Endothelial cell of umbilical vein (primary cell): ENCODE results near the gene KLHL21. TPM values are rescaled to one million over a fixed set of nuclear protein-coding genes. Genes with fewer than 3 reads are reported as not detected.

Experiments used
- BruUV-seq: library from RNA; stranded (reverse); fragments of 400-500 nt; replicated peaks from 2 replicates; lab custom pipeline; 2021; lab: Mats Ljungman, UMichigan
- CTCF ChIA-PET: fragments of 300-600, 350-600 bp; sonication (Branson Sonifier 250); formaldehyde crosslinking; loops from one replicate; lab custom pipeline; 2021; ENCODE audit warnings: antibody characterized with exemption, inconsistent platforms; lab: Charles Lee
- POLR2A ChIA-PET: fragments of 300-600, 350-600 bp; sonication (Branson Sonifier 250); formaldehyde crosslinking; loops from one replicate; lab custom pipeline; 2021; ENCODE audit warnings: antibody characterized with exemption, inconsistent platforms; lab: Charles Lee
- DNase-seq: peaks from one replicate; pipeline ENCODE4 v3.0.0-alpha.2; 2011; ENCODE audit warnings: low read depth, low spot score
- FAIRE-seq: peaks from 2 replicates; lab custom pipeline; 2011; peaks lifted over from hg19 to GRCh38; lab: Jason Lieb, UNC
- H2AFZ ChIP-seq: 2 replicates; pipeline ENCODE4 v1.6.0; 2012; ENCODE audit warnings: low read depth, low read length, control low read depth, inconsistent platforms
- H3K27ac ChIP-seq: 2 replicates; pipeline ENCODE4 v1.5.1; 2011; ENCODE audit warnings: low read depth, mild to moderate bottlenecking, control low read depth, low read length, moderate library complexity; ENCODE audit not compliant: insufficient read depth
- H3K27me3 ChIP-seq, 2 experiments: 2 replicates each; pipeline versions ENCODE4 v1.6.0 to v1.6.1; 2011; ENCODE audit warnings: low read length in 2 of 2, mixed read lengths in 1 of 2; ENCODE audit not compliant: control insufficient read depth in 2 of 2, insufficient read depth in 2 of 2
- H3K36me3 ChIP-seq, 2 experiments: 2 replicates in 1 of 2; 3 replicates in 1 of 2; pipeline ENCODE4 v1.5.1; 2011; ENCODE audit warnings: low read length in 2 of 2, mild to moderate bottlenecking in 1 of 2, moderate library complexity in 1 of 2; ENCODE audit not compliant: control insufficient read depth in 2 of 2, insufficient read depth in 2 of 2; ENCODE audit errors: extremely low read depth in 1 of 2
- H3K4me1 ChIP-seq: 3 replicates; pipeline ENCODE4 v1.5.1; 2011; ENCODE audit warnings: mild to moderate bottlenecking, low read length; ENCODE audit not compliant: control insufficient read depth, insufficient read depth; ENCODE audit errors: extremely low read depth
- H3K4me2 ChIP-seq: 2 replicates; pipeline ENCODE4 v1.6.1; 2011; ENCODE audit warnings: low read length, control low read depth, mixed read lengths; ENCODE audit not compliant: insufficient read depth
- H3K4me3 ChIP-seq, 3 experiments: fragments of 200-600 bp in 1 of 3; sonication (generic), shearing (Covaris generic) in 1 of 3; replicated peaks in 1 of 3; 2 replicates each; pipeline ENCODE4 v1.5.1; 2011 to 2016; ENCODE audit warnings: control low read depth in 3 of 3, low read length in 3 of 3, mild to moderate bottlenecking in 2 of 3, inconsistent platforms in 1 of 3, low read depth in 1 of 3, moderate library complexity in 1 of 3; ENCODE audit not compliant: insufficient read depth in 1 of 3
- H3K79me2 ChIP-seq: 2 replicates; pipeline ENCODE4 v1.6.0; 2012; ENCODE audit warnings: low read length, inconsistent platforms; ENCODE audit not compliant: control insufficient read depth, insufficient read depth
- H3K9ac ChIP-seq: replicated peaks from 2 replicates; pipeline ENCODE3; 2011; ENCODE audit warnings: low read length, control low read depth; ENCODE audit not compliant: insufficient read depth; ENCODE audit errors: extremely low read depth
- H3K9me1 ChIP-seq: replicated peaks from 3 replicates; pipeline ENCODE4 v1.6.0; 2011; ENCODE audit warnings: mild to moderate bottlenecking, low read length; ENCODE audit not compliant: control insufficient read depth, insufficient read depth; ENCODE audit errors: extremely low read depth
- H3K9me3 ChIP-seq: replicated peaks from 2 replicates; pipeline ENCODE4 v1.5.1; 2012; ENCODE audit warnings: low read length, inconsistent platforms; ENCODE audit not compliant: control insufficient read depth, insufficient read depth
- H4K20me1 ChIP-seq: replicated peaks from 2 replicates; pipeline ENCODE3; 2011; ENCODE audit warnings: mild to moderate bottlenecking, low read length; ENCODE audit not compliant: control insufficient read depth, insufficient read depth; ENCODE audit errors: extremely low read depth
- CTCF ChIP-seq, 2 donors: IDR thresholded peaks; 1 replicate in 1 of 2; 2 replicates in 1 of 2; pipeline ENCODE4 v1.5.1; 2011; ENCODE audit warnings: low read length in 2 of 2, mild to moderate bottlenecking in 2 of 2, moderate library complexity in 2 of 2, control low read depth in 1 of 2, inconsistent platforms in 1 of 2, low read depth in 1 of 2; ENCODE audit not compliant: insufficient read depth in 1 of 2; ENCODE audit errors: extremely low read depth in 1 of 2
- EZH2 ChIP-seq: IDR thresholded peaks from 2 replicates; pipeline ENCODE4 v1.6.1; 2012; ENCODE audit warnings: borderline replicate concordance, low read depth, mild to moderate bottlenecking, moderate library complexity, low read length, inconsistent platforms; ENCODE audit not compliant: severe bottlenecking
- FOS ChIP-seq: IDR thresholded peaks from 2 replicates; pipeline ENCODE4 v1.6.1; 2011; ENCODE audit warnings: mild to moderate bottlenecking, low read length, moderate library complexity, borderline replicate concordance; ENCODE audit not compliant: insufficient read depth
- GATA2 ChIP-seq: IDR thresholded peaks from 2 replicates; pipeline ENCODE4 v1.7.0; 2011; ENCODE audit warnings: low read depth, mild to moderate bottlenecking, moderate library complexity, mixed read lengths, low read length; ENCODE audit not compliant: insufficient read length, insufficient read depth
- JUN ChIP-seq: IDR thresholded peaks from 2 replicates; pipeline ENCODE4 v1.6.1; 2011; ENCODE audit warnings: borderline replicate concordance, low read depth; ENCODE audit not compliant: insufficient read length, insufficient read depth
- MAX ChIP-seq: IDR thresholded peaks from 2 replicates; pipeline ENCODE4 v1.6.1; 2011; ENCODE audit not compliant: insufficient read depth, insufficient read length
- MYC ChIP-seq: IDR thresholded peaks from one replicate; pipeline ENCODE4 v1.6.1; 2011; ENCODE audit warnings: mild to moderate bottlenecking, low read depth, low read length
- POLR2A ChIP-seq: IDR thresholded peaks from 2 replicates; pipeline ENCODE4 v1.6.1; 2012; ENCODE audit warnings: low read depth, mild to moderate bottlenecking, control low read depth, low read length
- POLR2AphosphoS5 ChIP-seq: IDR thresholded peaks from 2 replicates; pipeline ENCODE4 v1.6.1; 2012; ENCODE audit warnings: low read depth, mild to moderate bottlenecking, control low read depth, low read length, moderate library complexity; ENCODE audit not compliant: insufficient read depth
- dilution Hi-C: fragments of 300-500 bp; cut with MboI; formaldehyde crosslinking; loops from one replicate; pipeline ENCODE4 v1.15.0; 2019; ENCODE audit warnings: low sequenced_read_pairs; ENCODE audit not compliant: extremely low pct_ligation_motif_present
- intact Hi-C: fragments of 100-400 bp; cut with micrococcal nuclease; formaldehyde crosslinking; loops from one replicate; pipeline ENCODE4 v1.10.0; 2022
- polyA plus RNA-seq, 4 experiments: library from polyadenylated mRNA; depleted of rRNA in 3 of 4; stranded (reverse) in 3 of 4; unstranded in 1 of 4; fragments of >200 nt; gene quantifications; 2 replicates each; pipeline versions ENCODE4 v1.2.1 to v1.2.3, GENCODE V29; 2011 to 2012; ENCODE audit warnings: missing spikeins in 1 of 4
- total RNA-seq: library from RNA; stranded (reverse); gene quantifications from 2 replicates; pipeline ENCODE4 v1.2.3, GENCODE V29; 2021

Gene KLHL21
- total and polyA plus RNA-seq, 2 donors (not counting 3 experiments of a cell fraction or from before 2014, with no cell fraction given), result 18.0 to 22.4 TPM

DNA sequence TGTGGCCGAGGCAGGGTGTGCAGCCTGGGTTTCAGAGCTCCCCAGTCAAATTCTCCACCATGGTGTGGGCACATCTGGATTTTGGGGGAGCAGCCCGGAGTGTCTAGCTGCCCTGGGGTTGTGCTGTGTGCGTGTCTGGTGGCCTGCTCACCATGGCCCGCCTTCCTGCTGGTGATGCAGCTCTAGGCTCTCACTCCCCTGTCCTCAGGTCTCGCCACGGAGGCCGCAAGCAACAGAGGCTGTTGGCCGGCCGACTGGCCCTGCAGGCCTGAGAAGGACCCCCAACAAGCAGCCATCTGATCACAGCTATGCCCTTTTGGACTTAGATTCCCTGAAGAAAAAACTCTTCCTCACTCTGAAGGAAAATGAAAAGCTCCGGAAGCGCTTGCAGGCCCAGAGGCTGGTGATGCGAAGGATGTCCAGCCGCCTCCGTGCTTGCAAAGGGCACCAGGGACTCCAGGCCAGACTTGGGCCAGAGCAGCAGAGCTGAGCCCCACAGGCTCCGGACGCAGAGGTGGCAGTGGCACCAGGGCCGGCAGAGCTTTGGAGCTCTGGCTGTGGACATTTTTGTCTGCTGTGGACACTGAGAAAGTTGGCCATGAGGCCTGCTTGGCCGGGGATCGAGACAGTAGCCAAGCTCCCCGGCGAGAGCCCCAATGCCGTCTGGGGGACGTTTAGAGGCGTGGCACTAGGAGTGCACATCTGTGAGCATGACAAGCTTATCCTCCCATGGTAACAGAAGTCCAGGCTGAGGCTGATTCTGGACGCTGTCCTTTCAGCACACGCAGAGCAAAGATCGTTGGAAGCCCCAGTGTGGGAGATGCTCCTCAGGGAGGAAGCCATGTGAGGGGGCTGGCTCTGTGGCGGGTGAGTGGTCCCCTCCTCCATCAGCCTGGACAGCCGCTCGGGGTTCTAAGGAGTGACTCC, 30.2 kb upstream of the KLHL21 start:
- BruUV-seq, result no TSS peak
- no peaks in the 10 kb centered on the region for H3K9me1 ChIP-seq
- no peak overlapping the region for H3K4me3 ChIP-seq
- H3K4me2 ChIP-seq, result no peak overlapping the region
- dilution Hi-C loops, result no loop called here
- H3K27ac ChIP-seq, result no peak overlapping the region
- no peak for TF ChIP-seq POLR2A
- no peak for TF ChIP-seq FOS
- no peak for TF ChIP-seq EZH2
- TF ChIP-seq MAX, result no peak
- TF ChIP-seq JUN, result no peak
- TF ChIP-seq POLR2AphosphoS5, result no peak
- no peak for TF ChIP-seq MYC
- no peak for TF ChIP-seq CTCF (IDR thresholded peaks at IDR 0.05; ENCODE audit: extremely low read depth in 1 of 2, insufficient read depth in 1 of 2, low read depth in 1 of 2, low read length in 2 of 2)
- TF ChIP-seq GATA2, result no peak
- DNase-seq, result no peak
- H3K4me1 ChIP-seq, result no peaks in the 10 kb centered on the region
- intact Hi-C loops, result no loop called here
- no peaks in the 10 kb centered on the region for H3K9me3 ChIP-seq
- CTCF ChIA-PET, result interaction anchor here (0.7 to 1.4 kb wide), 5 partner anchors 9 to 149 kb away, joined by 3 read pairs; no protein-coding TSS in a partner anchor
- no peak for FAIRE-seq
- H4K20me1 ChIP-seq, result no peaks in the 10 kb centered on the region
- H3K79me2 ChIP-seq, result no peaks in the 10 kb centered on the region
- H3K36me3 ChIP-seq, result peaks cover 4 to 46% of the 10 kb centered on the region in 2 experiments
- no peaks in the 10 kb centered on the region for H3K27me3 ChIP-seq
- POLR2A ChIA-PET, result interaction anchor here (1.2 kb wide), 1 partner anchor 30 kb away, joined by 4 read pairs; the partner anchor contains the start of gene KLHL21
- H2AFZ ChIP-seq, result no peak overlapping the region
- no peak overlapping the region for H3K9ac ChIP-seq
